GM12875 (cell line): Measurements from ENCODE around the gene NOTUM.

Source experiments
- H3K4me3 ChIP-seq: one replicate; pipeline ENCODE4 v1.5.1; 2011; ENCODE audit warnings: low read depth, low read length, control low read depth
- TF ChIP-seq, protein P1 (sequence below): IDR thresholded peaks from 2 replicates; pipeline ENCODE4 v1.5.1; 2011; ENCODE audit warnings: low read depth, mild to moderate bottlenecking, control low read depth, inconsistent platforms, low read length, moderate library complexity, borderline replicate concordance; ENCODE audit not compliant: insufficient read depth

The NOTUM gene

GRCh38 chr17:82006468-82007227 lies 45.7 kb upstream of the NOTUM start:
- TF ChIP-seq, protein P1, sequence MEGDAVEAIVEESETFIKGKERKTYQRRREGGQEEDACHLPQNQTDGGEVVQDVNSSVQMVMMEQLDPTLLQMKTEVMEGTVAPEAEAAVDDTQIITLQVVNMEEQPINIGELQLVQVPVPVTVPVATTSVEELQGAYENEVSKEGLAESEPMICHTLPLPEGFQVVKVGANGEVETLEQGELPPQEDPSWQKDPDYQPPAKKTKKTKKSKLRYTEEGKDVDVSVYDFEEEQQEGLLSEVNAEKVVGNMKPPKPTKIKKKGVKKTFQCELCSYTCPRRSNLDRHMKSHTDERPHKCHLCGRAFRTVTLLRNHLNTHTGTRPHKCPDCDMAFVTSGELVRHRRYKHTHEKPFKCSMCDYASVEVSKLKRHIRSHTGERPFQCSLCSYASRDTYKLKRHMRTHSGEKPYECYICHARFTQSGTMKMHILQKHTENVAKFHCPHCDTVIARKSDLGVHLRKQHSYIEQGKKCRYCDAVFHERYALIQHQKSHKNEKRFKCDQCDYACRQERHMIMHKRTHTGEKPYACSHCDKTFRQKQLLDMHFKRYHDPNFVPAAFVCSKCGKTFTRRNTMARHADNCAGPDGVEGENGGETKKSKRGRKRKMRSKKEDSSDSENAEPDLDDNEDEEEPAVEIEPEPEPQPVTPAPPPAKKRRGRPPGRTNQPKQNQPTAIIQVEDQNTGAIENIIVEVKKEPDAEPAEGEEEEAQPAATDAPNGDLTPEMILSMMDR = no peak
- no peak overlapping the region for H3K4me3 ChIP-seq

DNA sequence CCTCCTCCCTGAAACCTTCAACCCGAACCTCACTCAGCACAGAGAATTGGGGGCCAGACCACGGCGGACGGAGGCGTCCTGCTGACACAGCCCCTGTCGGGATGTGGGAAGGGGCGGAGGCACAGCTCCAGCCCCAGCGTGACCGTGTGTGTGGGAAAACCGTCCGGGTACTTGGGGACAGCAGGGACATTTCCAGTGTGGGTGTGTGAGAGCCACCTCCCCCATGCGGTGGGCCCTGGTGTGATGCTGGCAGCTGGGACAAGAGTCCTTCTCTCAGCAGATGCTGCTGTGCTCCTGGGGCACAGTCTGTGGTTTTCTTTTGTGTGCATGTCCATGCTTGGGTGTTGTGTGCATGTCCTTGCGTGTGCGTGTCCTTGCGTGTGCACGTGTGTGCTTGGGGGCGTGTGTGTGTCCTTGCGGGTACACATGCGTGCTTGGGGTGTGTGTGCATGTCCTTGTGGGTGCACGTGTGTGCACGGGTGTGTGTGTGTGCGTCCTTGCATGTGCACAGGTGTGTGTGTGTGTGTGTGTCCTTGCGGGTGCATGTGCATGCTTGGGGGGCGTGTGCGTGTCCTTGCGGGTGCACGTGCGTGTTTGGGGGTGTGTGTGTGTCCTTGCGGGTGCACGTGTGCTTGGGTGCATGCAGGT lies 44.8 kb upstream of the NOTUM start:
- no peak overlapping the region for H3K4me3 ChIP-seq
- TF ChIP-seq, protein P1 = no peak

DNA sequence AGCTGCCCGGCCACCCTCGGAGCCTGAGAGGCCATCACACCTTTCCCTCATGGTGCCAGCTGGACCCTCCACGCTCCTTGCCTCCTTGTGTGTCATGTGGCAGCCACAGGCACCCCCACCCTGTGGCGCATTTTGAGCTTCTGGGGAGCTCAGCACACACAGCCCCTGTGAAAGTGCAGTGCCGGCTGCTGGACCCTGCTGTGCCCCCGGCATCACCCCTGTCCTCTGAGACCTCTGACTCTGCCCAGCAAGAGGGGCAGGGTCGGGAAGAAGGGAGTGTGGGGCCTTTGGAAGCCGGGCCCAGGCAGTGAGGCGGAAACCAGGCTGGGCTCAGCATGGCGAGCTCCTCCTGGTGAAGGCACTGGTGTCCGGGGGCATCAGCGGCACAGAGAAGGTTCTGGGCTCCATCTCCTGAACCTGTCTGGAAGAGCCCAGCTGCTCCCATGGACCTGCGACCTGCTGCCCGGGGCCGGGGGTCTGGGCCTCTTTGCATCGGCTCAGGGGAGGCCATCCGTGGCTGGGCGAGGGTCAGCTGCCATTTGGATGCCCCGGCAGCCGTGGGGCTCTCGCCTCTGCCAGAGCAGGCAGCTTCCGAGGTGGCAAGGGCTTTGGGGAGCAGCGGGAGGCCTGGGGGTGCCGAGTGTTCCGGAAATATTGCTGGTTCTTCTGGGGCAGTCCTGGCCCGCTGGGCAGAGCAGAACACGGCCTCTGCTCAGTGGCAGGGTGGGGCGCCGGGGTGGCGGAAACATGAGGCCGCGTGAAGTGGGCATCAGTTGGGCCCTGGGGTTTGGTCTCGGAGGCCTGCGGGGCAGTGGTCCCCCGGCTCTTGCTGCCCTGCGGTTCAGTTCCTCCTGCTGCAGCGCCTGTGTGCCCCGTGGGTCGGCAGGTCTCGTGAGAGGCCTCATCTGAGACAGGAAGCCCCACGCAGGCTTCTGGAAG lies 43.8 kb upstream of the NOTUM start:
- TF ChIP-seq, protein P1 = no peak
- H3K4me3 ChIP-seq = no peak overlapping the region

GRCh38 chr17:82003411-82004381 lies 42.7 kb upstream of the NOTUM start:
- no peak overlapping the region for H3K4me3 ChIP-seq
- TF ChIP-seq, protein P1 = no peak

- TF ChIP-seq, protein P1 = no peak
- no peak overlapping the region for H3K4me3 ChIP-seq
Observed at GRCh38 chr17:82001571-82002056, 40.6 kb upstream of the NOTUM start.
